Activated CD4-positive, alpha-beta T cell treated with anti-CD3 and anti-CD28 coated beads, Interleukin-2, Interleukin-4, amounts not matched to agents 100 ng/mL and 50 ng/mL, durations not matched to agents 16 hours and 8 hours (primary cell): ENCODE results near the gene LCE1A.

Source experiments
- DNase-seq: peaks from one replicate; pipeline ENCODE4 v3.0.0-alpha.2; 2020; ENCODE audit warnings: low spot score

LCE1A gene, protein sequence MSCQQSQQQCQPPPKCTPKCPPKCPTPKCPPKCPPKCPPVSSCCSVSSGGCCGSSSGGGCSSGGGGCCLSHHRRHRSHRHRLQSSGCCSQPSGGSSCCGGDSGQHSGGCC

DNA sequence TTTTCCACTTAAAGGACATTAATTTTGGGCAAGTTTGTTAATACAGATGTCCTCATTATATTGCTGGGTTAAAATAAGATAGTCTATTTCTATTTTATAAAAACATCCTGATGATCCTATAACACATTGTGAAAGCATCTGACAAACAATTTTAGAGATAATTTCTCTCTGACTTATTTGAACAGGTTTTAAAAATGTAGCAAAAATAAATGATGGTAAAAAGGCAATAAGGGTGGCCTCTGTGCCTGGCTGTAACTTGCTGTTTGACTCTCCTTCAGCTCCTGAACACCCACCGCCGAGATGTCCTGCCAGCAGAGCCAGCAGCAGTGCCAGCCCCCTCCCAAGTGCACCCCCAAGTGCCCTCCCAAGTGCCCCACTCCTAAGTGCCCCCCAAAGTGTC is at the start of gene LCE1A:
LCE1A (plus strand) TSS at position 301 of the 400 bp plus-strand sequence; CDS start at position 301, 0 bp downstream.
- DNase-seq: no peak

DNA sequence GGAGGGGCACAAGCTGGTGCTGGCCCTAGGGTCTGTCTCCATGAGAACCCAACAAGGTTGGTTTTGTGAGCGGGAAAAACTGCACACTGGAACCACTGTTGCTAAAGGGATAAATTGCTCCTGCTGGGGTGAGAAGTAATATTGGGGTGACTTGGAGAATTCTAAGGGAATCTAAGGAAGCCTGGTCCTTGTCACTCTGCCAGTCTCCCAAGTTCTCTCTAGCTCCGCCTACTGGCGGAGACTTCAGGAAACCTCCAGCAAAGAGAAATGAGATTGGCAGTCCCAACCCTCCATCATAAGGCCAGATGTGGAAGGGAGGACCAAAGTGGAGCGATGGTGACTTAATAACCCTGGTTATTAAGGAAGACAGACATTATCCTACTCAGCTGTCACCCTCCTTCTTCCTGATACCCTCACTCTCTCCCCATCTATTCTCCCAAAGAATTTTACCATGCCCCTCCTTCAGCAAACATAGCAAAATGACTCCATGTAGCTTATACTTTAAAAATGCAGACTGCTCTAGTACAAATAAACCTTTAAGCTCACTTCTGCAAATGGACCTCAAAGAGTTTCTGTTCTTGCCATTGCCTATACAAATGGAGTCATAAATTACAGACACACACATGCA is 49.6 kb upstream of the LCE1A start:
- DNase-seq: no peak

DNA sequence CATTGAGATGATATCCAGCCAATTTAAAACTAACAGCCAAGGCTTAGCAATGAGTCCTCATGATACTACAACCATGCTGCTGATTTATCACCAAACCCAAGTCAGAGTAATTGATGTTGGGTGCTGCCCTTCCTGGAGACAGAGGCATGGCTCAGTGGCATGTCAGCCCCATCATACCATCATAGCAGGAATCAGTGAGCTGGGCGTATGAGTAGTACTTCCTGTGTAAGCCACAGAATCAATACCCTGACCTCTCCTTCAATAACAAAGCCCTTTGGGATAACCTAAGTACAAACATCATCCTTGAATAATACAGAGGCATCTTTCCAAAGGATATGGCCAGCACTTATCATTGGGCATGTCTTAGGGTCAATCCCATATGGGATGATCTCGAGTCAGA is 44.2 kb upstream of the LCE1A start:
- DNase-seq: no peak

DNA sequence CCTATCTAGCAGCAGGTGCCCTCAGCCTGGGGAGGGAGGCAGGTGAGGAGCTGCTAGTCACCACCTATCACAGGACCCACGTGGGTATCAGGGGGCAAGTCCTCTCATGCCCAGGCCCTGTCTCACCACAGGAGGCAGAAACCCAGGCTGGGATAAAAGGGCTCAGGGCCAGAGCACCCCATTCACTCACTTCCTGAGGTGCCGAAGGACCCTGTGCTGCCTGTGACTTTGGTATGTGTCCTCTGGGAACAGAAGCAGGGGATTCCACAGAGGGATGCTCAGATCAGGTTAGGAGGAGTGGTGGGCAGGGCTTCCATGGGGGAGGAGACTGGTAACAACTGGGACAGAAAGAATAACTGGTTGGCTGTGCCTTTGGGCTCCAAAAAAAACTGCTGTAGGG is 41.2 kb upstream of the LCE1A start, which contains the start of gene LCE1E:
LCE1E (plus strand) TSS at position 181 of the 400 bp plus-strand sequence. CDS start 1,043 bp downstream, outside the sequence.
- no peak for DNase-seq

DNA sequence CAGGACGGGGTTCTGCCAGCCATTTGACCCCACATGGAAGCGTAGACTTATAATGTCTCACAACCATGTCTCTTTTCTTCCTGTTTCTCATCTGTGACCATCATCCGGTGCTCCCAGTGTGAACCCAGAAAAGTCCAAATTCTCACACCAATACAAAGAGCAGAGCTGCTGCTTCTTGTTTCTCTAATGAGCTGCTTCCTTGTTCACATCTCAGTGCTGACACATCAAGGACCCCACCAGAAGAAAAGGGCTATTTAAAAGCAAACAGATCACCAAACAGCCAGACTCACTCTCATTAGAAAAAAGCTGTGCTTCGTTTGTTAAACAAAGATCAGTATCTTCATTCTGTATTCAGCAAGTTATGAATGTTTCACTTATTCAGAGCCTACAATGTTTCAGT is 31.6 kb upstream of the LCE1A start:
- DNase-seq: no peak

DNA sequence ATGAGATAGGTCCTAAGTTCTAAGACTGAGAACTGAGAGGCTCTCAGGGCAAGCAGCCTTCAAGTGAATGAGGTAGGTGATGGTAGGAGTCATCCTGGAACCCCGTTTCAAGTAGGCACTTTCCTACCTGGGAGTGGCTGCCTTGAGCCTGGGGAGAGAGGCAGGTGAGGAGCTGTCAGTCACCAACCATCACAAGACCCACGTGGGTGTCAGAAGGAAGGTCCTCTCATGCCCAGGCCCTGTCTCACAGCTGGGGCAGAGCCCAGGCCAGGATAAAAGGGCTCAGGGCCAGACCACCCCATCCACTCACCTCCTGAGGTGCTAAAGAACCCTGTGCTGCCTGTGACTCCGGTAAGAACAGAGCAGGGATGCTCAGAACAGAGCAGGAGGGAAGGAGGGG is 30.9 kb upstream of the LCE1A start, which contains the start of gene LCE1D:
LCE1D (plus strand) TSS at position 301 of the 400 bp plus-strand sequence. CDS start 1,074 bp downstream, outside the sequence.
- no peak for DNase-seq

DNA sequence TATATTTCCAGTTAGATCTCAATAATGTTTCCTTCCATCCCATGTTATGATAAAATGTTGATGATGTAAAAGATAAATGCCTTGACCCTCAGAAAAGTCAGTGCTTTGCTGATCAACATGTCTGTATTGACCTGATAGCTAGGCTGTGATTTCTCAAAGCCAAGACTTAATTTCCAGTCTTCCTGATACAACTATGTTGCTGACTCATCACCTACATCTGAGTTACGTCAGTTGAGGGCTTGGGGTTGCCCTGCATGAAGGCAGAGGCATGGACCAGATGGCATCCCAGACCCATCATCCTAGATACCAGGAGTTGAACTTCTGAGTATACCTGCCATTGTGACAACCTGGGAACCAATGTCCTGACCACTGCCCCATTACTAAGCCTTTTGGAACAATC is 25.9 kb upstream of the LCE1A start:
- no peak for DNase-seq

DNA sequence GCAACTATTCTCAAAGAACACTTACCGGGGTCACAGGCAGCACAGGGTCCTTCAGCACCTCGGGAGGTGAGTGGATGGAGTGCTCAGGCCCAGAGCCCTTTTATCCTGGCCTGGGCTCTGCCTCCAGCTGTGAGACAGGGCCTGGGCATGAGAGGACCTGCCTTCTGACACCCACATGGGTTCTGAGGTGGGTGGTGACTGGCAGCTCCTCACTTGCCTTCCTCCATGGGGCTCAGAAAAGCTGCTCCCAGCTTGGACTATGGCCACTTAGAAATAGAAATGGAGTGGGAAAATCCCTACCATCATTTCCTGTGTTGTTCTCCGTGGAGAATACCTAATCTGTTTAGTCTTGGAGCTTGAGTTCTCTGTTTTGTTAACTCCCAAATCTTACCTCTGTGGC is 20.7 kb upstream of the LCE1A start, which contains the start of gene LCE1C:
LCE1C (minus strand) TSS at position 76 of the 400 bp plus-strand sequence. CDS start 1,173 bp downstream, outside the sequence.
- DNase-seq: no peak

DNA sequence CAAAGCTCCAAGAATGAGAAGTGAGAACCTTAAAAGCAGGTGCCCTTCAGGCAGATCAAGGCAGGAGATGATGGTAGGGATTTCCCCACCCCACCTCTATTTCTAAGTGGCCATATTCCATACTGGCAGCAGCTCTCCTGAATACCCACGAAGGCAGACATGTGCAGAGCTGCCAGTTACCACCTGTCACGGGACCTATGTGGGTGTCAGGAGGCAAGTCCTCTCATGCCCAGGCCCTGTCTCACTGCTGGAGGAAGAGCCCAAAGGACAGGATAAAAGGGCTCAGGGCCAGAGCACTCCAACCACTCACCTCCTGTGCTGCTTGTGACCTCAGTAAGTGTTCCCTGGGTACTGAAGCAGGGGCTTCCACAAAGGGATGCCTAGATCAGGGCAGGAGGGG is 16.2 kb upstream of the LCE1A start:
- DNase-seq: no peak

DNA sequence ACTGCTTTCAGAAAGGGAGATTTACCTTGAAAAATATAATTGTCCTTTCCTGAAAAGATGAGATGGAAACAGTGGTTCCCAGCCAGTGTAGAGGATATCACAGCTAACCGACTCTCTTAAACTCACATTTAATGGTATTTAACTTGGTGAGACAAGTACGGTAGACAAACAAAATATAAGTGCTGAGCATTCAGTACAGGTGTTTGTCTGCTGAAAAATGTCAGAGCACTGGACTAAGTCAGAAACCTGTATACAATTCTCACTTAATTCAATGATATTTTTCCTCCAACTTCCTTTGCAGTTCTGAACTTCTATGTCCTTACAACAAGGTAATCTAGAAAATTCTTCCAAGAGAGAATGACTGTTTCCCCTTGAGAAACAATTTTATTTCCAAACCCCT is 15.6 kb upstream of the LCE1A start, which contains the start of gene LCE1B:
LCE1B (plus strand) TSS at position 301 of the 400 bp plus-strand sequence. CDS start 476 bp downstream, outside the sequence.
- no peak for DNase-seq

DNA sequence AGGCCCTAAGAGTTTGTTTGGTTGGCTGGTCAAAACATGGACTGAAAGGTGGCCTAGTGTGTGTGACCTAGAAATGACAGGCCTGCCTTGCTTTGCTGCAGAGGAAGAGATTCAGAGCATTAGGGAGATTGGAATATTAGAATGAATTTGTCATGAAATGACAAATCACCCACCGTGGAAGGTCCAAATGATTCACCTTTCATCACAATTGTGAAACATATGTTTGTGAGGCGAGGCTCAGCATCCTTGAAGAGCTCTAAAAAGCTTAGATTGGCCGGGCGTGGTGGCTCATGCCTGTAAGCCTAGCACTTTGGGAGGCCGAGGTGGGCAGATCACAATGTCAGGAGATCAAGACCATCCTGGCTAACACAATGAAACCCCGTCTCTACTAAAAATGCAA is 10.0 kb upstream of the LCE1A start:
- DNase-seq: no peak

DNA sequence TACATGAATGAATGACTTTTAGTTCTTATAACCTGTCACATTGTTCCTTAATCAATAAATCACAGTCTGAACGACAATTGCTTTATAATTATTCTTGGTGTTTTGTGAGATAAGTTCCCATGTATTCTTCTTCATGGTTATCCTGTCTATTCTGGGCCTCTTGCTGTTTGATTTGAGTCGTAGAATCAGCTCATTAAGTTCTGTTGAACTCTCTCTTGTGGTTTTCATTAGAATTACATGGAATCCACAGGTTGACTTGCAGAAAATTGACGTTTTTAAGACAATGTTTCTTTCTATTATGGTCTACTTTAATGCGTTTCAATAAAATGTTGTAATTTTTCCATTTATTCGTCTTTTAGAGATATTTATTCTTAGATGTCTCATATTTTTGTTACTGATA is 4.0 kb upstream of the LCE1A start:
- DNase-seq: no peak

DNA sequence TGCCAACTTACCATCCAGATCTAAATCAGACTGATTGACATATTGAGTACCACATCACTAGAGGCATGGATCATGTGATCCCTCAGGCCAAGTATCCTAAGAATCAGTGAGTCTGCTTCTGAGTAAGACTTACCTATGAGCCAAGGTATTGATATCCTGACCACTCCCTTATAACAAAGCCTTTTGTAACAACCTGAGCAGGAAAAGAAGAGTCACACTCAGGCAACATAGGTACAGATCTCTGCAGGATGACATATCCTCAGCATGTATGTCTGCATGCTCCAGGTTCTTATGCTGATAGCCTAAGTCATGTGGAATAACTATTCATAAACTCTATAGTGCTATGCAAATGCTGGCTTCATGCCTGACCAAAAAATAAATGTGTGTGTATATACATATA is 2.3 kb upstream of the LCE1A start:
- DNase-seq: no peak

DNA sequence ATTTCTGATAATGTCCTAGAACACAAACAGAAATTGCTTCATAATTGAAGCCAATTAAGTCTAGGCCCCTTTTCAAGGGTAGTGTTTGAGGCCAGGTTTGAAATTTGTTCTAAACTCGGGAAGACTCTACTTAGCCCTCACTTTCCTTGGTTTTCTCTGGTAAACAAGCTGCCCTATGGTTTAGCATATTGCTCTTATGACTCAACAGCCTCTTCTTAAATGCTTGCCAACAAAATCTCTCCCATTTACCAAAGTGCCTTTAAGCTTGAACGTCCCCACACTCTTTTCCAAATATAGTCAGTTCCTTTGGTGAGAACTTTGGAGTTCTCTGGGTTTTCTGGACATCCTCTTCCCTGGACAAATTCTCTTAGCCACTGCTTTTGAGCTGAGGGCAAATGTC is 9.6 kb downstream of the LCE1A start:
- no peak for DNase-seq

DNA sequence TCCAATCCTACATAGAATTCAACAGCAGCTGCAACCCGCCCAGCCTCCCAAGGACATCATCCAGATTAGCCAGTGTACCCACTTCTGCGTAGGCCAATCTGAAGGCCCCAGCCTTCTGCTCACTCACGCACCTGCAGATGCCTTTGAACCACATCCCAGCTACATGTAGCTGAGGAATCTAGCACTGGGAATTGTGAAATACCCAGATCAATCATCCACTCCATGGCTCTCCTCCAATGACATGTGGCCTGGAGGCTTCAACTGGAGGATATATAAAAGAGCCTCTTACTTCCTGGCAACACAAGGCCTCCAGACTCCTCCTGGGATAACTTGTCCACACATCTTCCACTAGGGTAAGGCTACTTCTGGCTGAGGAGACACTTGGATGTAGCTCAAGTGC is 15.3 kb downstream of the LCE1A start, which contains the start of gene LCE6A:
LCE6A (plus strand) TSS at position 301 of the 400 bp plus-strand sequence. CDS start 665 bp downstream, outside the sequence.
- DNase-seq: no peak

DNA sequence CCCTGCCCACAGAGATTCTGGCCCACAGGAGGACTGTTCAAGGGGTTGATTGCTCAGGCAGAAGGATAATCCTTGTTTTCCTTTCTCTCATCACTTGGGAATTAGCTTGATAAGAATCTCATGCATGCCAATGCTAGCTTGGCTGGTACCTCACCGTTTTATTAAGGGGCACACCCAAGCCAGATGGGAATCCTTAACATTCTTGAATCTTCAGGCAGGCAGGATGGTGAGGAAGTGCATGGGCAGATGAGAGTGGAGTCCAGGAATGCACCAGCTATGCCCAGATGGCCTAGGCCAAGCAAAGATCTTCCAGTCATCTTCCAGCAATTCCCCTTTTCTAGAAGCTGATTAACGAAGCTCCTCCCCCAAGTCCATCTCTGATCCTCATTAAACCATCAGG is 28.4 kb downstream of the LCE1A start:
- no peak for DNase-seq

DNA sequence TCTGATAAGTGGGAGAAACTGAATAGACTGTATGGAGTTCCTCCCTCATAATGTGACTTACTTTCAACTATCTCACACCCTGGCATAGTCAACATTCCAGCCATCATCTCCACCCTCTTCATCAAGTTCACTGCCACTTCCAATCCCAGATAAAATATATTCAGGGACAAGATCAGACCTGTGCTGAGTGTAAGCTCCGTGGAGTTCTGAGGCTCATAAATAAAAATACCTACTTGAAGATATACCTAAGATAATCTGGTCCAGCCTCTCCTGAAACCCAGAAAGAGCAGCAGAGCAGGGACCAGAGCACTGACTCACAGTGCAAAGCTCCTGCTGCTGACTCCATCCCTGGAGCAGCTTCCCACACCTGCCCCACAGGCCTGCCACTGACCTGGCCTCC is 30.8 kb downstream of the LCE1A start:
- DNase-seq: no peak

DNA sequence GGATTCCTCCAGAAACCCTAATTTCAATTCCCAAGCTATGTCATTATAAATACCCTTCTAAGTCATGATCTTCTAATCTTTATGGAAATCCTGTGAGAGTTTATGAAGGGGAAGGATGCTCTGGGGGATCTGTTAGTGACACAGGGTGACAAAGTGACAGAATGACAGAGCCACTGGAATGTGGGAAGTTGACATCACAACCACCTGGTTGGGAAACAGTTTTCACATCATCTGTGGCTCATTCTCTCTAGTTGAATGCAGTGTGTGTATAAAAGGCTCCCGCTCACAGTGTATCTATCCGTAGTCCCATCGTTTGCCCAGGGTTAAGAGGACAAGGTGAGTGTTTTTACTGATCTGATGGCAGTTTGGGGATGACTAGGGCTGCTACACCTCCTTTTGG is 32.4 kb downstream of the LCE1A start, which contains the start of gene LCE7A:
LCE7A (plus strand) TSS at position 301 of the 400 bp plus-strand sequence. CDS start 702 bp downstream, outside the sequence.
- DNase-seq: no peak

DNA sequence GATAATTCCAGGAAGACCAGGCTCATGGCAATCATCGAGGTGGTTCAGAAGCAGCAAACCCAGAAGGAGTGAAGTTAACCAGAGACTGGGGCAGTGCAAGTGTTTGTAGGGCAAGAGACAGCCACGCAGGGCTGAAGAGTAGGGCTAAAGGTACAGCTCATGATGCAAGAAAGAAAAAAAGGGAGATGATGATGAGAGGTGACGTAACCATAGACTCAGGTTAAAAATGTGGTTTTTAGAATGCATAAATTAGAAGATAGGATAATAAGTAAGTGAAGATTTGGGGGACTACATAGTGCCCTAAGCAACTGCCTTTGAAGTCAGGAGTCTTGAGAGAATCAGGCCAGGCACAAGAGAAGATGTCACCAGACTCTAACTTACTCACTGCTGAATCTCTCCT is 32.9 kb downstream of the LCE1A start:
- DNase-seq: no peak

DNA sequence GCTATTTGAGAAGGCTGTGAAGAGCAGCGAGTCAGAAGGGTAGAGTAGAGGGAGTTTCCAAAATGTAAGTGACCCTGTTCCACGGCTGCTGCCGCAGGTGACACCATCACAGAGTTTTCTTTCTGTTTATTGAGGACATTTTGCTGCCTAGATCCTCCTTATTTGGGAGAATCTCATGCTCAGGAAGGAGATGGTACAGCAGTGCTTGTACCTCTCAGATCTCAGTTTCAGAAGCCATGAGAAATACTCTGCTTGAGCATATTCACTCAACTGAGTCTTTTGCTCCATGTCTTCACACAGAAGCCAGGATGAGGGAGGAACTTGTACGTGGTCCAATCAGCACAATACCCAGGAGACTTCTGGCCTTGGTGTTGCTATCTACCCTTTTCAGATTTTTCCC is 34.1 kb downstream of the LCE1A start:
- no peak for DNase-seq

DNA sequence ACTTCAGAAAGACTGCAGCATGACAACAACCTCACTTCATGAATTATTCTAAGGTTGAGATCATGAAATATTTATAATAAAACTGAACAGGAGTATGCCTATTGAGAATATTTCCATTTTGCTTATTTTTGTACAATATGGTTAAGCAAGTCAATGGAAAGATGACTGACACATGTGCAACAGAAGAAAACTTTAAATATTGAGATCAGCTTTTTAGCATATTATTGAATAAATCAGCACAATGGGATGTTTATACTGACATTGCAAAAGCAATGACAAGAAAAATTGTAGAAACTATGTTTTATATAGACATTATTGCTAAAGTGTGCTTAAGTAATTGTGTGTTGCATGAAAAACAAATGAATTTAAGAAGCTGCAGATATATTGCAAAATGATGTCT is 37.2 kb downstream of the LCE1A start:
- DNase-seq: no peak

DNA sequence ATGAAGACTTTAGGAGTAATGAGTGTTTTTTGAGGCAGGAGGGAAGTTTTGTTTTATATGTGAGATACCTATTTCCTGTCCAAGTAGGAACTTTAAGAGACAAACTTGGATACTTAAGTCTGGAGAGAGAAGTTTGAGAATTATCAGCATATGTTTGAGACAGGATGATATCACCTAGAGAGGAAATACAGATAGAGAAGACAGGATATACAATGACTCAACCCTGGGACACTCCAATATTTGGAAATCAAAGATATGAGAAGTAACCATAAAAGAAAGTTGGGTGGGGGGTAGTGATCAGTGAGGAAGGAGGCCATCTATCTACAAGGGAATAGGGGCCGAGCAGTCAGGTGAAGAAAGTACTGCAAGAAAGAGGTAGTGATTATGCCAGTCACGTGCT is 39.0 kb downstream of the LCE1A start:
- DNase-seq: no peak

DNA sequence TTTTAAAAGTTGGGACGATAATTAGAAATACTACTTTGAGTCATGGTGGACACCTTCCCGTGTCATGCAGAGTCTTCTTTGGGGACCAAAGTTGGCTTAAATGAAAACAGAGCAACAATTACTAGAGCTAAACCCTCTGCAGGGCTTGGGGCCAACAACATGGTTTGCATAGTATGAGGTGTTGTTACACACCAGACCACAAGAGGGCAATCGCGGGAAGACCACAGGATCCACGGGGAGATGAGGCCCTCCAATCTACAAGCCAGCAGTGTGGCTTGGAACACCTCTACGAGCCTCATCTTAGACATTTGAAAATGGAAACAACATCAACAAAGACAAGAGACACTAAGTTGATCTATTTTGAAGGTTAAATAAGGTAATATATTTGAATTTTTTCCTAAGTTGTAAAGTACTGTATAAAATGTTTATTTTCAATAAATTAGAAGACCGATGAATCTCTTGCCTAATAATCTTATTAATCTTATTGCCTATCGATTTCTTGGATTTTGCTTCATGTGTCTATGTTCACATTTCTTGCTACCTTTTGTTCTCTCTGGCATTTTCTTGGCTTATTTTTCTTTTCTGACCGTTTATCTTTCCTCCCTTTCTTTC is 42.6 kb downstream of the LCE1A start:
- peak; percentile 72 for DNase-seq
